ENCODE measurements around the gene LTV1.
"Not testable (repeated sequence)": the region's sequence is repeated elsewhere in the genome, so short reads cannot be mapped to it uniquely, and the experiment has no call there.

LTV1 gene

GRCh38 chr6:143840595-143841265 lies 2.4 kb upstream of the LTV1 start:
- in situ Hi-C loops (cut with MboI; ENCODE audit: low sequenced_read_pairs, unreplicated experiment) = no loop called here
- TF ChIP-seq, protein P1, sequence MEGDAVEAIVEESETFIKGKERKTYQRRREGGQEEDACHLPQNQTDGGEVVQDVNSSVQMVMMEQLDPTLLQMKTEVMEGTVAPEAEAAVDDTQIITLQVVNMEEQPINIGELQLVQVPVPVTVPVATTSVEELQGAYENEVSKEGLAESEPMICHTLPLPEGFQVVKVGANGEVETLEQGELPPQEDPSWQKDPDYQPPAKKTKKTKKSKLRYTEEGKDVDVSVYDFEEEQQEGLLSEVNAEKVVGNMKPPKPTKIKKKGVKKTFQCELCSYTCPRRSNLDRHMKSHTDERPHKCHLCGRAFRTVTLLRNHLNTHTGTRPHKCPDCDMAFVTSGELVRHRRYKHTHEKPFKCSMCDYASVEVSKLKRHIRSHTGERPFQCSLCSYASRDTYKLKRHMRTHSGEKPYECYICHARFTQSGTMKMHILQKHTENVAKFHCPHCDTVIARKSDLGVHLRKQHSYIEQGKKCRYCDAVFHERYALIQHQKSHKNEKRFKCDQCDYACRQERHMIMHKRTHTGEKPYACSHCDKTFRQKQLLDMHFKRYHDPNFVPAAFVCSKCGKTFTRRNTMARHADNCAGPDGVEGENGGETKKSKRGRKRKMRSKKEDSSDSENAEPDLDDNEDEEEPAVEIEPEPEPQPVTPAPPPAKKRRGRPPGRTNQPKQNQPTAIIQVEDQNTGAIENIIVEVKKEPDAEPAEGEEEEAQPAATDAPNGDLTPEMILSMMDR (IDR thresholded peaks at IDR 0.05; ENCODE audit: borderline replicate concordance, control extremely low read depth, extremely low read depth, insufficient read depth, missing control alignments) = no peak
- no peak for DNase-seq (ENCODE audit: low spot score)

DNA sequence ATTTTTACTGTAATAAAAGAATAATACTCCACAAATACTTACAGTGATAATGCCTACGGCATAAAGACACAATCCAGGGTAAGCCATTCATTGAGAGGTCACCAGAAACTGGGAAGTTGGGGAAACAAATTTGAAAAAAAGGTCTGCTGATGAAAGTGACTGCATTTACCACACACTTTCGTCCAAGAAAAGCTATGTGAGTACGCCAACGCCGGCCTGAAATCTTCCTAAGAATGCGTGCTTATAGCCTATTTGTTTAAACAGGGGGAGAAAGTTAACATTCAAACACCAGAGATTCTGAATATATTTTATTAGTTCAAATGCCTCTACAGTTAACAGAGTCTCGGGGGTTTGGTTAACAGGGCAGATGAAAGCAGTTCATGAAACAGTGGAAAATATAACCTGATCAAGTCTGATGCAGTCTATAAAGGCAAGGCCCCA lies 657 bp upstream of the LTV1 start:
- DNase-seq (ENCODE audit: low spot score) = no peak
- TF ChIP-seq, protein P1 (IDR thresholded peaks at IDR 0.05; ENCODE audit: borderline replicate concordance, control extremely low read depth, extremely low read depth, insufficient read depth, missing control alignments) = no peak
- in situ Hi-C loops (cut with MboI; ENCODE audit: low sequenced_read_pairs, unreplicated experiment) = no loop called here

- DNase-seq (ENCODE audit: low spot score) = no peak
- TF ChIP-seq, protein P1 (IDR thresholded peaks at IDR 0.05; ENCODE audit: borderline replicate concordance, control extremely low read depth, extremely low read depth, insufficient read depth, missing control alignments) = no peak
- in situ Hi-C loops (cut with MboI; ENCODE audit: low sequenced_read_pairs, unreplicated experiment) = no loop called here
Measured at GRCh38 chr6:143843677-143843999, 500 bp downstream of the LTV1 start.

GRCh38 chr6:143844006-143844405 lies 868 bp downstream of the LTV1 start:
- TF ChIP-seq, protein P1 (IDR thresholded peaks at IDR 0.05; ENCODE audit: borderline replicate concordance, control extremely low read depth, extremely low read depth, insufficient read depth, missing control alignments) = no peak
- in situ Hi-C loops (cut with MboI; ENCODE audit: low sequenced_read_pairs, unreplicated experiment) = no loop called here
- DNase-seq (ENCODE audit: low spot score) = peak; percentile 17

GRCh38 chr6:143845033-143845432 lies 1.9 kb downstream of the LTV1 start:
- DNase-seq (ENCODE audit: low spot score) = no peak
- TF ChIP-seq, protein P1 (IDR thresholded peaks at IDR 0.05; ENCODE audit: borderline replicate concordance, control extremely low read depth, extremely low read depth, insufficient read depth, missing control alignments) = no peak
- in situ Hi-C loops (cut with MboI; ENCODE audit: low sequenced_read_pairs, unreplicated experiment) = no loop called here

- DNase-seq (ENCODE audit: low spot score); in situ Hi-C loops (cut with MboI; ENCODE audit: low sequenced_read_pairs, unreplicated experiment): not testable (repeated sequence)
Measured at GRCh38 chr6:143851706-143852105, 8.6 kb downstream of the LTV1 start.

- in situ Hi-C loops (cut with MboI; ENCODE audit: low sequenced_read_pairs, unreplicated experiment); DNase-seq (ENCODE audit: low spot score): not testable (repeated sequence)
Measured at GRCh38 chr6:143855057-143855456, 11.9 kb downstream of the LTV1 start.

DNA sequence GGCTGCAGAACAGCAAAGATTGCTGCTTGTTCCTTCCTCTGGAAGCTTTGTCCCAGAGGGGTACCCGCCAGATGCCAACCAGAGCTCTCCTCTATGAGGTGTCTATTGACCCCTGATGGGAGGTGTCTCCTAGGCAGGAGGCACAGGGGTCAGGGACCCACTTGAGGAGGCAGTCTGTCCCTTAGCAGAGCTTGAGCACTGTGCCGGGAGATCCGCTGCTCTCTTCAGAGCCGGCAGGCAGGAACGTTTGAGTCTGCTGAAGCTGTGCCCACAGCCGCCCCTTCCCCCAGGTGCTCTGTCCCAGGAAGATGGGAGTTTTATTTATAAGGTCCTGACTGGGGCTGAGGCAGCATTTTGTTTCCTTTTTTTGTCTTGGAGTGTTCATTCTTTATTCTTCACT lies 13.6 kb downstream of the LTV1 start:
- DNase-seq (ENCODE audit: low spot score) = not testable (repeated sequence)

More for the DNA sequence above, 13.6 kb downstream of the LTV1 start:
- in situ Hi-C loops (cut with MboI; ENCODE audit: low sequenced_read_pairs, unreplicated experiment) = not testable (repeated sequence)
